Measurements from ENCODE around the gene BCAS1.

DNA sequence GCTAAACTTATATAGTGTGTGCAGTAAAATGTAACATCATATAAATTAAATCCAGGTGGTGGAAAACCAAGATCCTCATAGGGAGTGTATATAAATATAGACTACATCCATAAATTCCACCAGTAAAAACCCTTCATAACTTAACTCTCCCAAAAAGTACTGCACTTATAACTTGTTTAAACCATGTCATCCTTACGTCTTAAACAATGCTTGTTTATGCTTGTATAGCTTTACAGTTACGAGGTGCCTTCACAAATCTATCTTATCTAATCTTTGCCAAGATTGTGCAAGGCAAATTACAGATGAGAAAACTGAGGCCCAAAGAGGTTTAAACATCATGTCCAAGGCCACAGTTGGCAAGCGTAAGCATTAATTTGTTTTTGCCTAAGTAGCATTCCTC is 71.3 kb downstream of the BCAS1 start:
- TF ChIP-seq POLR2A (IDR thresholded peaks at IDR 0.05; ENCODE audit: low read length) (no peak), GATA1 (IDR thresholded peaks at IDR 0.05; ENCODE audit: low read depth, low read length) (no peak)

Data from erythroblast (primary cell).